Measurements from ENCODE around the gene MORC4. TPM values are rescaled to one million over a fixed set of nuclear protein-coding genes. Genes with fewer than 3 reads are reported as not detected.
A peak's percentile ranks its signal among the peaks of the same experiment; 100 is the strongest.

Gene MORC4
- total RNA-seq (10 to 100 TPM in 3 of 5 donors, 1 to 10 TPM in 2; 1.3 to 33.8 (median 11.0) TPM), polyA plus RNA-seq (1 to 10 TPM; 4.7 to 7.9 (median 5.3) TPM)
- long read RNA-seq, donor 1, result 0 reads
- long read RNA-seq, donor 2, partial matches to known transcripts, result 0 of 1 reads
- long read RNA-seq, donor 2, other reads (novel, unspliced or antisense), result 0 of 1 reads
- long read RNA-seq, donor 3, partial matches to known transcripts, result 0 of 1 reads
- long read RNA-seq, donor 3, other reads (novel, unspliced or antisense), result 0 of 1 reads
- long read RNA-seq, donor 4, result 0 reads
- long read RNA-seq, donor 5, partial matches to known transcripts, result 0 of 1 reads
- long read RNA-seq, donor 5, other reads (novel, unspliced or antisense), result 0 of 1 reads
- long read RNA-seq, donor 6, partial matches to known transcripts, result 0 of 1 reads
- long read RNA-seq, donor 6, other reads (novel, unspliced or antisense), result 0 of 1 reads
- long read RNA-seq, donor 7, partial matches to known transcripts, result 0 of 1 reads
- long read RNA-seq, donor 7, other reads (novel, unspliced or antisense), result 0 of 1 reads
- long read RNA-seq, donor 8, partial matches to known transcripts, result 13 of 15 reads
- long read RNA-seq, donor 8, other reads (novel, unspliced or antisense), result 0 of 15 reads
- long read RNA-seq, donor 9, result 0 reads
- long read RNA-seq, donor 10, partial matches to known transcripts, result 19 of 19 reads
- long read RNA-seq, donor 10, other reads (novel, unspliced or antisense), result 0 of 19 reads

- Histone ChIP-seq H3K4me3 (peak within 1 kb of the TSS; percentile 56 to 67 (median 62)), H3K9me3 (no peaks in the 10 kb centered on the region), H3K4me1 (peaks cover 0 to 10% (median 4%) of the 10 kb centered on the region in 4 donors), H3K27me3 (no peaks in the 10 kb centered on the region), H3K27ac (peak within 1 kb of the TSS; percentile 54 to 85 (median 81)), H3K36me3 (no peaks in the 10 kb centered on the region)
- WGBS, 5 donors, result 0 to 39% (median 7%) methylated on average over 9 to 39 of the region's 42 CpGs
- intact Hi-C loops (cut with DNase I; ENCODE audit: low total_unique reads), result no loop called here
- DNase-seq, result peak; percentile 84 to 92
- TF ChIP-seq POLR2A (IDR thresholded peaks at IDR 0.05) (no peak), POLR2AphosphoS5 (IDR thresholded peaks at IDR 0.05) (peak in 2 of 3 donors; percentile 60 to 69)
Observed at GRCh38 chrX:107000013-107000515, at the start of gene MORC4. Gene MORC4, minus strand, starts transcription at chrX:107000212. Its CDS starts 243 bp downstream, at chrX:106999969.

- TF ChIP-seq CTCF (IDR thresholded peaks at IDR 0.05) (no peak), EP300 (IDR thresholded peaks at IDR 0.05) (no peak), POLR2AphosphoS5 (IDR thresholded peaks at IDR 0.05) (no peak), POLR2A (IDR thresholded peaks at IDR 0.05) (no peak)
- Histone ChIP-seq H3K4me1 (no peaks in the 10 kb centered on the region), H3K9me3 (peaks cover 0 to 15% (median 6%) of the 10 kb centered on the region in 4 donors), H3K27me3 (peaks cover 0 to 7% (median 0%) of the 10 kb centered on the region in 3 donors), H3K27ac (no peak overlapping the region), H3K36me3 (no peaks in the 10 kb centered on the region), H3K4me3 (no peak overlapping the region)
- DNase-seq, result no peak
- intact Hi-C loops (cut with DNase I; ENCODE audit: low total_unique reads), result no loop called here
- 39 to 73% (median 45%) methylated on average over 1 of the region's 1 CpG for WGBS, 5 donors
Observed at GRCh38 chrX:107047622-107048021, 47.6 kb upstream of the MORC4 start.

DNA sequence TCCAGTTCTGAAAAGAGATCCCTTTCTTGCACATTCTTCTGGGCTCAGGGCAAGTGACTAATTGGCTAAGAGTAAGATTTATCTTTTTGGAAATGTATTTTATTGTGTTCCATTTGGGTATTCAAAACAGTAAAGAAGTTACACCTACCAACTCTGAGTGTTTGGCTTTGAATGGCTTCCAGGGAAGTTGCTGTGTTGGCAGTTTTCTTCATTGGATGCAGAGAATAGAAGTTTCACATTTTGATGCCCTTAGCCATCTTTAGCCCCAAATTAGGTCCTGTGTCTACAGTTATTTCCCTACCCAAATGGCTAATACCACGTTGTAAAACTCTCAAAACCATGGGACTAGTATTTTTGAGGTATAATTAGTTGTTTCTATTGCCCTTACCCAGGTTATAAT lies 29.7 kb upstream of the MORC4 start:
- H3K36me3 ChIP-seq, result no peaks in the 10 kb centered on the region
- H3K4me1 ChIP-seq, result no peaks in the 10 kb centered on the region
- intact Hi-C loops (cut with DNase I; ENCODE audit: low total_unique reads), result no loop called here
- no peak overlapping the region for H3K4me3 ChIP-seq
- no peaks in the 10 kb centered on the region for H3K27me3 ChIP-seq
- no peak overlapping the region for H3K27ac ChIP-seq
- DNase-seq, result no peak
- TF ChIP-seq EP300 (IDR thresholded peaks at IDR 0.05) (no peak), CTCF (IDR thresholded peaks at IDR 0.05) (no peak), POLR2AphosphoS5 (IDR thresholded peaks at IDR 0.05) (no peak), POLR2A (IDR thresholded peaks at IDR 0.05) (no peak)
- no peaks in the 10 kb centered on the region for H3K9me3 ChIP-seq
- 28 to 79% (median 55%) methylated on average over 1 of the region's 1 CpG for WGBS, 5 donors

DNA sequence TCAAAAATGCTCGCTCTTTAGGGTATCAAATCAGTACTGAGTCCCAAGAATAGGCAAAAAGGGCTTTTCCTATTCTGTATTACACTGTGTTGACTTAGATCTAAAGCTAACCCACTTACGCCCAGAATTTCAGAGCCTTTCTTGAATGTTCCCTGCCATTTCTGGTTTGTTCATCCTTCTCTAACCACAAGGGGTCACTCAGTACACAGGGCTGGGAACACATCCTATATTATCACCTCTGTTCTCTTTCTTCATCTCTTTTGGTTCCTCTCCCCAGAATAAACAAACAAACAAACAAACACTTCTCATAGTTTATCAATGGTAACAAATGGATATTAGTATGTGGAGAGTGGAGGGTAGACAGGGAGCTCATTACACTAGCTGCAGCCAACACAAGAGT lies 25.5 kb upstream of the MORC4 start:
- H3K9me3 ChIP-seq, result no peaks in the 10 kb centered on the region
- DNase-seq, result peak in 1 of 2 donors; percentile 46
- intact Hi-C loops (cut with DNase I; ENCODE audit: low total_unique reads), result no loop called here
- no peaks in the 10 kb centered on the region for H3K4me1 ChIP-seq
- no peak for TF ChIP-seq POLR2AphosphoS5 (IDR thresholded peaks at IDR 0.05)
- peak in 2 of 7 experiments; percentile 12 to 33 for TF ChIP-seq CTCF (IDR thresholded peaks at IDR 0.05)
- H3K27me3 ChIP-seq, result no peaks in the 10 kb centered on the region
- no peaks in the 10 kb centered on the region for H3K36me3 ChIP-seq
- no peak overlapping the region for H3K27ac ChIP-seq
- WGBS, 5 donors, result 20 to 33% (median 22%) methylated on average over 2 of the region's 2 CpGs
- no peak overlapping the region for H3K4me3 ChIP-seq
